GM19438 (cell line): ENCODE data around the gene IRAK2.
"Not testable (repeated sequence)": the region's sequence is repeated elsewhere in the genome, so short reads cannot be mapped to it uniquely, and the experiment has no call there.

Experiments
- ATAC-seq: cut with Tn5 transposase; IDR thresholded peaks from one replicate; pipeline ENCODE4 v1.9.1; 2021; ENCODE audit warnings: low read depth; ENCODE audit not compliant: unreplicated experiment

The IRAK2 gene, protein sequence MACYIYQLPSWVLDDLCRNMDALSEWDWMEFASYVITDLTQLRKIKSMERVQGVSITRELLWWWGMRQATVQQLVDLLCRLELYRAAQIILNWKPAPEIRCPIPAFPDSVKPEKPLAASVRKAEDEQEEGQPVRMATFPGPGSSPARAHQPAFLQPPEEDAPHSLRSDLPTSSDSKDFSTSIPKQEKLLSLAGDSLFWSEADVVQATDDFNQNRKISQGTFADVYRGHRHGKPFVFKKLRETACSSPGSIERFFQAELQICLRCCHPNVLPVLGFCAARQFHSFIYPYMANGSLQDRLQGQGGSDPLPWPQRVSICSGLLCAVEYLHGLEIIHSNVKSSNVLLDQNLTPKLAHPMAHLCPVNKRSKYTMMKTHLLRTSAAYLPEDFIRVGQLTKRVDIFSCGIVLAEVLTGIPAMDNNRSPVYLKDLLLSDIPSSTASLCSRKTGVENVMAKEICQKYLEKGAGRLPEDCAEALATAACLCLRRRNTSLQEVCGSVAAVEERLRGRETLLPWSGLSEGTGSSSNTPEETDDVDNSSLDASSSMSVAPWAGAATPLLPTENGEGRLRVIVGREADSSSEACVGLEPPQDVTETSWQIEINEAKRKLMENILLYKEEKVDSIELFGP

DNA sequence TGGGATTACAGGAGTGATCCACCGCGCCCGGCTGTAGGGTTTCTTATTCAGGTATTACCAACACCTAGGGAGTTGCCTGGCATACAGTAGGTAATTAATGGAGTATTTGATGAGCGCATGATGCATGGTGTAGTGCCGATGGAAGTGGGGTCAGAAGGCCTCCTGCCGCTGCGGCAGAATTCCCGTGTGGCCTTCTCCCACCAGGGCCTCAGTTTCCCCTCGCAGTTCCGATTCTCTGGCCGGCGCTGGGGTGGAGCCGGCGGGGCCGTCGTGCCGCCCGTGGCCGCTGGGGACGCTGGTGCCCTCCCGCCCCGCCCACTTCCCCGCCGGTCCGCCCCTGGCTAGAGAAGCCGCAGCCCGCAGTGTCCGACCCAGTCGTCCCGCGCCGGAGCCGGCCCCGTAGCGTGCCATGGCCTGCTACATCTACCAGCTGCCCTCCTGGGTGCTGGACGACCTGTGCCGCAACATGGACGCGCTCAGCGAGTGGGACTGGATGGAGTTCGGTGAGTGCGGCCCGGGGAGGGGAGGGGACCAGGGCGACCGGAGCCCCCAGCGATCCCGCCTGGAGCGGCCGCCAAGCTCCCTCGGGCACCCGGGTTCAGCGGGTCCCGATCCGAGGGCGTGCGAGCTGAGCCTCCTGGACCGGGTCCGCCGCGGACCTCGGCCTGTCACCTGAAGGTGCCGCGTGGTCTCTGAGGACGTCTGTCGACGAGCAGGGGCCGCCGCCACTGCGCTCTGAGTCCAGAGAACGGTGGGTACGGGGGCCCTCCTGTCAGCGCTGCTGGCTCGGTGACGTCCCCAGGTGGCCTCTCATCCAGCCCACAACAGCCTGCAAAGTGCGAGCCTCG, at the start of gene IRAK2:
Gene IRAK2, plus strand, starts transcription at position 374 of the 848 bp plus-strand sequence. Its CDS starts 36 bp downstream, at position 410.
- peak; percentile 83 for ATAC-seq

DNA sequence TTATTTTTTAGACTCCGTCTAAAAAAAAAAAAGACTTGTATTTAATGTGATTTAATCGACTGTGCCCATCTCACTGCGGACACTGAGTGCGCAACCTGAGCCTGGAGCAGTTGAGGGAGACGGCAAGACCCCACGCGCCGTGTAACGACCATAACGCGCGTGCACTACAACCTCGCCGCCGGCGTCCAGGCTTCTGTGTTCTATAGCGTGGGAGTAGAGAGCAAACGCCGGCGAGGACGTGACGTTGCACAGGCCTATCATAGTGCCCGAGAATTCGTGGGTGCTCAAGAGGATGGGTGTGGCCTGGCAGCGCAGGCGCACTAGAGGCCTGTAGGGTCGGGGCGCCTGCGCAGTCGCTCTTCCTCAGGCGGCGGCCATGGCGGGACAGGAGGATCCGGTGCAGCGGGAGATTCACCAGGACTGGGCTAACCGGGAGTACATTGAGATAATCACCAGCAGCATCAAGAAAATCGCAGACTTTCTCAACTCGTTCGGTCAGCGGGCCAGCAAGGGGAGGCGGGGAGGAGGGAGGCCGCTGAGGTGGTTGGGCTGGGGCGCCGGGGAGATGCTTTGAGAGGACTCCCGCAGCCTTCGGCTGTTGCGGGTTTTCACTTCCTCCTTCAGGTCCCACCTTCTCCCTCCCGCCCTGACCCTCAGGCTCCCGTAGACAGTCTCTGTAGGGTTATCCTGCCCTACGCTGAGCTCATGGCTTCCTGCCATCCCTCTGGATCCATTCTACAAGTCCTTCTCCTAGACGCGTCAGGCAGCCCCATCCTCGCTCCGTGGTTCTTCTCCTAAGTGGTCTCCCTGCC, 49.2 kb upstream of the IRAK2 start, which contains the start of gene BRK1:
Gene BRK1, plus strand, starts transcription at position 350 of the 812 bp plus-strand sequence. Its CDS starts 27 bp downstream, at position 377.
- ATAC-seq, result peak; percentile 93

DNA sequence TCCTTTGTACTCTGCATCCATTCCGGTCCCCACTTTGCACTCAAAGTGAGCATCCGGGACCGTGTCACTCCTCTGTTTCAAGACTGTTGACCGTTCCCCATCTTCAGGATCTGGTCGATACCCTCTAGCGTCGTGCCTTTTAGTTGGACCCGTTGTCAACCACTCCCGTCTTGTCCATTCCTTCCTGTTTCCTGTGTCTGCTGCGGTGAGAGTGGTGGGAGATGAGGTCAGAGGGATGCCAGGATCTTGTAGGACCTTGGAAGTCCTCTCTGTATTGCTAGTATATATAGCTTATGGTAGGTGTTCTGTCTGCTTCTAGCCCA, 48.6 kb upstream of the IRAK2 start:
- ATAC-seq, result peak; percentile 18

DNA sequence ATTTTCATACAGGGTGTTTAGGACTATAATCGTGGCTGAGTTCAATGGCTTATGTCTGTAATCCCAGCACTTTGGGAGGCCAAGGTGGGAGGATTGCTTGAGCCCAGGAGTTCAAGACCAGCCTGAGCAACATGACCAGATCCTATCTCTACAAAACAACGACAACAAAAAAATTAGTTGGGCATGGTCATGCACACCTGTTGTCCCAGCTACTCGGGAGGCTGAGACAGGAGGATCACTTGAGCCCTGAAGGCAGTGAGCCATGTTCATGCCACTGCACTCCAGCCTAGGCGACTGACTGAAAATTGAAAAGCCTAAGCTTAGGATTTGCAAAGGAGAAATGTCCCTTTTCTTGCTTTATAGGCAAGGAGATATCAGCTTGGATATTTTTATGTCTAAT, 47.8 kb upstream of the IRAK2 start:
- no peak for ATAC-seq

DNA sequence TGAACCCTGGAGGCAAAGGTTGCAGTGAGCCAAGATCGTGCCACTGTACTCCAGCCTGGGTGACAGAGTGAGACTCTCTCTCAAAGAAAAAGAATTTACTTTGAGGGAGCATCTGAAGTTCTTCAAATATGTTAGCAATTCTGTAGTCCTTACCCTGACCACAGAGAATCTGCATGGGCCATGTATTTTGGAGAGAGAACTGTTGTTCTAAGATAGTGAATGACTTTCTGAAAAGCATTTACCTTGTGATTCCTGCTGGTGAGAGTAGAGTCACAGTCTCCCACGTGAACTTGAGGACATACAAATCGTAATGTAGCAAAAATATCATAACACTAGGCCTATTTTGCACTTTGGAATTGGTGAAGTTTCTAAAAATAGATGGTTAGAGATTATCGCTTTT, 45.3 kb upstream of the IRAK2 start:
- no peak for ATAC-seq

DNA sequence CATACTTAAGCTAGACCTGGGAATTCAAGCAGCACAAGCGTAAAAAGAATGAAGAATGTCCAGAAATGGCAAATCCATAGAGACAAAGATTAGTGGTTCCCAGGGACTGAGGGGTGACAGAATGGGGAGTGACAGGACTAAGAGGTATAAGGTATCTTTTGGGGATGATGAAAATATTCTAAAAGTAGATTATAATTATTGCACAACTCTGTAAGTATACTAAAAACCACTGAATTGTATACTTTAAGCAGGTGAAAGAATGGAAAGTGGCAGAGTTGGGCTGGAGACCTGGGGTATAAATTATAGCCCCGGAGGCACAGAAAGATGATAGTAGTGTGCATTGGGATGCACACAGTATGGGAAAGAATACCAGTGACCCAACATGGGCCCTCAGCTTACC, 43.7 kb upstream of the IRAK2 start:
- ATAC-seq, result no peak

DNA sequence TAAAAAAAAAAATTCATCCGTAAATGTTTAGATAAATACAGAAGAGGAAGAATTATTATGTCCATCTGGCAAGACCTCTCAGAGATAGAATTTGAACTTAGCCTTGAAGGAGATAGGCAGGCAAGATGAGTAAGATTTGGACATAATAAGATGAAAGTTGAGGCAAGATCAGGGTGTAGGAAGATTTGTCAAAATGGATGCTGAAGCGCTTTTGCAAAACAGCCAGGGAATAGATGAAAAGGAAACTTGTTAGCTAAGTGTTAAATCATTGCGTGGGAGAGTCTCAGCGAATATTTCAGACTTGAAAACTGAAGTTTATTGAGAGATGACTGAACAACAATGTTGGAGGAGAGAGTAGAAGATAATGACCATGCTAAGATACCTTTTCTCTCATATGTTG, 42.0 kb upstream of the IRAK2 start:
- ATAC-seq, result no peak

DNA sequence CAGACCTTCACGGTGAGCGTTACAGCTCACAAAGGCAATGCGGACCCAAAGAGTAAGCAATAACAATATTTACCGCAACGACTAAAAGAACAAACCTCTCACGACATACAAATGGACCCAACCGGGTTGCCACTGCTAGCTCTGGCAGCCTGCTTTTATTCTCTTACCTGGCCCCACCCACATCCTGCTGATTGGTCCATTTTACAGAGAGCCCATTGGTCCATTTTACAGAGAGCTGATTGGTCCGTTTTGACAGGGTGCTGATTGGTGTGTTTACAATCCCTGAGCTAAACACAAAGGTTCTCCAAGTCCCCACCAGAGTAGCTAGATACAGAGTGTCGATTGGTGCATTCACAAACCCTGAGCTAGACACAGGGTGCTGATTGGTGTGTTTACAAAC, 28.8 kb upstream of the IRAK2 start:
- not testable (repeated sequence) for ATAC-seq

DNA sequence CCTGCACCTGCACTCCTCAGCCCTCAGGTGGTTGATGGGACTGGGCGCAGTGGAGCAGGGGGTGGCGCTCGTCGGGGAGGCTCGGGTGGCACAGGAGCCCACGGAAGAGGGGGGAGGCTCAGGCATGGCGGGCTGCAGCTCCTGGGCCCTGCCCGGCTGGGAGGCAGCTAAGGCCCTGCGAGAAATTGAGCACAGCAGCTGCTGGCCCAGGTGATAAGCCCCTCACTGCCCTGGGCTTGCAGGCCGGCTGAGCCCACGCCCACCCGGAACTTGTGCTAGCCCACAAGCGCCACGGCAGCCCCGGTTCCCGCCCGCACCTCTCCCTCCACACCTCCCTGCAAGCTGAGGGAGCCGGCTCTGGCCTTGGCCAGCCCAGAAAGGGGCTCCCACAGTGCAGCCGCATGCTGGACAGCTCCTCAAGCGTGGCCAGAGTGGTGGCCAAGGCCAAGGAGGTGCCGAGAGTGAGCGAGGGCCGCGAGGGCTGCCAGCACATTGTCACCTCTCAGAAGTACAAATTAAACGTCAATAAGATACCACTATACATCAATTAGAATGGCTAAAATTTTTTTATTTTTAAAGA, 28.2 kb upstream of the IRAK2 start:
- no peak for ATAC-seq

DNA sequence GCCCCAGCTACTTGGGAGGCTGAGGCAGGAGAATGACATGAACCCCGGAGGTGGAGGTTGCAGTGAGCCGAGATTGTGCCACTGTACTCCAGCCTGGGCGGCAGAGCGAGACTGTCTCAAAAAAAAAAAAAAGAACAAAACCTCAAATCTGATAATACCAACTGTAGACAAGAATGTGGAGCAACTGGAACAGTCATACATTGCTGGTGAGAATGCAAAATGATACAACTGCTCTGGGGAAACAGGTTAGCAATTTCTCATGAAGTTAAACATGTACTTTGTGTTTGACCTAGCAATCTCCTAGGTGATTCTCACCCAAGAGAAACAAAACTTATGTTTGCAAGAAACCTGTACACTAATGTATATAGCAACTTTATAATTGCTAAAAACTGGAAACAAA, 27.5 kb upstream of the IRAK2 start:
- no peak for ATAC-seq

DNA sequence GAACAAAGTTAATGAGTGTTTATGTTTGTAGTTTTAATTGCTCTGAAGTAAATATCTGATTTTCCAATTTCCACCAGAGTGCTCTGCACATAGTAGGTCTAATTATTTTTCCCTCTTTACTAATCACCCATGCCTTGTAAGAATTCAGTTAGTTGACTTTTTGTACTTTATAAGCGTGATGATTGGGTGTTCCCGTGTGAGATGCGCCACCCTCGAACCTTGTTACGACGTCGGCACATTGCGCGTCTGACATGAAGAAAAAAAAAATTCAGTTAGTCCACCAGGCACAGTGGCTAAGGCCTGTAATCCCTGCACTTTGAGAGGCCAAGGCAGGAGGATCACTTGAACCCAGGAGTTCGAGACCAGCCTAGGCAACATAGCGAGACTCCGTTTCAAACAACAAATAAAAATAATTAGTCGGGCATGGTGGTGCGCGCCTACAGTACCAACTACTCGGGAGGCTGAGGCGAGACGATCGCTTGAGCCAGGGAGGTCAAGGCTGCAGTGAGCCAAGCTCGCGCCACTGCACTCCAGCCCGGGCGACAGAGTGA, 23.6 kb upstream of the IRAK2 start:
- ATAC-seq, result no peak

DNA sequence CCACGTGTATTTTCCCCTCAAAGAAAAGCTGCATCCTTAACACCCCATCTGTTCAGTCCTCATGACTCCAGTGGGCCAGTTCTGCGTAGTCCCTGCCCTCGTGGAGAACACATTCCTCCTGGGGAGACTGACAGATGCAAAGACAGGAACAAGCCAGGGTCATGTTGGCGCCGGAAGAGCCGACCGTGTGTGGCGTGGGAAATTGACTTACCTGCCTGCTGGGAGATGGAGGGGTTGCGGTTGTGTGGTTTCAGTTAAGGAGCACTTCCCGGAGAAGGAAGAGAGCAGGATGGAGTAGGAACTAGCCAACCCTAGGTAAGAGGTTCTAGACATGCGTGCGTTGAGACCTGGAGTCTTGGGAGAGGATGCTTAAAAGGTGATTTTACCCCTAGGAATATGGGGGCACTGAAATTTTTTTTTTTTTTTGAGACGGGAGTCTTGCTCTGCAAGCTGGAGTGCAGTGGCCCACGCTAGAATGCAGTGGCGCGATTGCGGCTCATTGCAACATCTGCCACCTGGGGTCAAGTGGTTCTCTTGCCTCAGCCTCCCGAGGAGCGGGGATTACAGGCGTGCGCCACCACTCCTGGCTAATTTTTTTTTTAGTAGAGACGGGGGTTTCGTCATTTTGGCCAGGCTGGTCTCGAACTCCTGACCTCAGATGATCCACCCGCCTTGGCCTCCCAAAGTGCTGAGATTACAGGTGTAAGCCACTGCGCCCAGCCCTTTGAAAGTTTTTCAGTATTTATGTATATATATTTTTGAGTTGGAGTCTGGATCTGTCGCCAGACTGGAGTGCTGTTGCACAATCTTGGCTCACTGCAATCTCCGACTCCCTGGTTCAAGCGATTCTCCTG, 21.8 kb upstream of the IRAK2 start:
- ATAC-seq, result no peak

DNA sequence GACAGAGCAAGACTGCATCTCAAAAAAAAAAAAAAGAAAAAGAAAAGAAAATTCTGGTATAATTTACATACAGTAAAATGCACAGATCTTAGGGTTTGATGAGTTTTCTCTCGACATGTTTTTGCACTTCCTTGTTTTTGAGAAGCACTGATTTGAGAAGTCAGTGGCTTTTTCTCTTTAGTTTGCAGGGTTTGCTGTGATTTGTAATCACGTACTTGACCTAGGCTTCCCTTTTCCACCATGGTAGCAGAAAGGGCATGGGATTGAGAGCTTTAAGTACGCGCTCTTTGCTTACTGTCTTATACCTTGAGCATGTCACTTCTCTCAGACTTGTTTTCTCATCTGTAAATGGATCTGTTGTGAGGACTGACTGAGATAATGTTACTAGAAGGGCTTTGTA, 19.0 kb upstream of the IRAK2 start:
- ATAC-seq, result no peak

DNA sequence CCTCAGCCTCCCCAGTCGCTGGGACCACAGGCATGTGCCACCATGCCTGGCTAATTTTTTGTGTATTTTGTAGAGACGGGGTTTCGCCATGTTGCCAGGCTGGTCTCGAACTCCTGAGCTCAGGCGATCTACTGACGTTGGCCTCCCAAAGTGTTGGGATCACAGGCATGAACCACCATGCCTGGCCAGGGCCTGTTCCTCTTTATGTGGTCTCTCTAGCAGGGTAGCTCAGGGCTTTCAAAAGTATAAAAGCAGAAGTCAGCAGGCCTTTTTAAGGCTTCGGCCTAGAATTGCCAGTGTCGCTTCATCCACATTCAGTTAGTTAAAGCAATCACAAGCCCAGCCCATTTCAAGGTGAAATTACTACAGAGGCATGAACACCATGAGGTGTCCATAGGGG, 15.5 kb upstream of the IRAK2 start:
- ATAC-seq, result no peak

DNA sequence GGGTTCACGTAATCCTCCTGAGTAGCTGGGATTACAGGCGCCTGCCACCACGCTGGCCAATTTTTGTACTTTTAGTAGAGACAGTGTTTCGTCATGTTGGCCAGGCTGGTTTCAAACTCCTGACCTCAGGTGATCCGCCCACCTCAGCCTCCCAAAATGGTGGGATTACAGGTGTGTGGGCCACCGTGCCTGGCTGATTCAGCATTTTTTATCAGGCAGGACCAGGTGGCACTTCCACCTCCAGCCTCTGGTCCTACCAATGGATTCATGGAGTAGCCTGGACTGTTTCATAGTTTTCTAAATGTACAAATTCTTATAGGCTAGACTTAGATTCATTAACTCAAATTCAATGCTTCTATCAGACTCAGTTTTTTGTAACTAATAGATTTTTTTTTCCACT, 13.7 kb upstream of the IRAK2 start:
- no peak for ATAC-seq

DNA sequence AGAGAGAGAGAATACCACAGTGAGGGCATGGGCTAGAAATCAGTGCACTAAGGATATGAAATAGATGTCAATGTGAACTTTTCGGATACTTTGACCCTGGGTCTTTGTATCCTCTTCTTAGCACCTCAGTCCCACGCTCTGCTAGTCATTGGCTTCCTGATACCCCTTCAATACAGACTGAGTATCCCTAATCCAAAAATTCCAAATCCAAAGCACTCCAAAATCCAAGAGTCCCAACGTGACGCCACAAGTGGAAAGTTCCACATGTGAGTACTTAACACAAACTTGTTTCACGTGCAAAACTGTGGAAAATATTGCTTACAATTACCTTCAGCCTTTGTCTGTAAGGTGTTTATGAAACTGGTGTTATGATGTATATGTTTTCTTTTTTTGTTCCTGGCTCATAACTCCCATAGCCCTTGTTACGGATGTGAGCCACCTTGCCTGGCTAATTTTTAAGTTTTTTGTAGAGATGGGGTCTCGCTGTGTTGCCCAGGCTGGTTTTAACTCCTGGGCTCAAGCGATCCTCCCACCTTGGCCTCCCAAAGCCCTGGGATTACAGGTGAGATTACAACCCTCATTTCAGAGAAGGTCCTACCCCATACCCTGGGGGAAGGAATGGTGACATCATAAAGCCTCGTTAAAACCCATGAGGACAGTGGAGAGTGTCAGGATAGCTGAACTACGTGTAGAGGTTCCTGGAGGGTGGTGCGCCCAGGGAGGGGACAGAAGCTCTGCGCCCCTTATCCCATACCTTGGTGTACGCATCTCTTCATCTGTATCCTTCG, 10.2 kb upstream of the IRAK2 start:
- ATAC-seq, result no peak

DNA sequence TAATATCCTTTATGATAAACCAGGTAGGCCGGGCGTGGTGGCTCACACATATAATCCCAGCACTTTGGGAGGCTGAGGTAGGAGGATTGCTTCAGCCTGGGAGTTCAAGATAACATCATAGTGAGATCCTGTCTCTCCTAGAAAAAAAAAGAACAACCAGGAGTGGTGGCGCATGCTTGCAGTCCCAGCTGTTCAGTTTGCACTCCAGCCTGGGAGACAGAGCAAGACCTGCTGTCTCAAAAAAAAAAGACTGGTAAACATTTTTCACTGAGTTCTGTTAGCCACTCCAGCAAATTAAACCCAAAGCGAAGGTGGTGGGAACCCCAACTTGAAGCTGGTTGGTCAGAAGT, 9.6 kb upstream of the IRAK2 start:
- no peak for ATAC-seq

DNA sequence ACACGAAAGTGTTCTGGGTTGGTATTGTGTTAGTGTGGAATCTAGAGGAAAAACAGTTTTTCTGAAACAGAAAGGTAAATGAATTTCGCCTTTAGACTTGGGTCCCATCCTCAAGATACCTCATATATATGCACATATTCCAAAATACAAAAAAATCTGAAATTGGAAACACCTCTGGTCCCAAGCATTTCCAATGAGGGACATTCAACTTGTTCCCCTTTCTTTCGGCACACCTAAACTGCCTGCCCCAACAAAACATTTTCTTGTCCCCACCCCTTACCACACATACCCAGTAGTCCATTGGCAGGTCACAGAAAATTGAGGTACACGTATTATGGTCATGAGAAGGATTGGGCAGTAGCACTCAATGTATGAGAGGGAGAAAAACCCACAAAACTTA, 9.1 kb upstream of the IRAK2 start:
- no peak for ATAC-seq
